Esophagus squamous epithelium (tissue), 5 donors: ENCODE measurements around the gene CRYL1. TPM values are rescaled to one million over a fixed set of nuclear protein-coding genes. Genes with fewer than 3 reads are reported as not detected.

Experiments used
- DNase-seq: peaks from one replicate; lab custom pipeline; 2025; lab: John Stamatoyannopoulos, UW
- H3K27ac ChIP-seq, 4 donors: fragments of 200-600 bp; sonication (generic); one replicate each; pipeline ENCODE4 v1.5.1; 2016 to 2019; ENCODE audit warnings: mild to moderate bottlenecking in 1 of 4
- H3K27me3 ChIP-seq, 4 donors: fragments of 200-600 bp; sonication (generic); 1 replicate in 3 of 4; 2 replicates in 1 of 4; pipeline versions ENCODE4 v1.5.1 to v1.6.0; 2017 to 2021; ENCODE audit warnings: antibody characterized with exemption in 1 of 4
- H3K36me3 ChIP-seq, 3 donors: fragments of 200-600 bp; sonication (generic); one replicate each; pipeline ENCODE4 v1.5.1; 2016 to 2019
- H3K4me1 ChIP-seq, 3 donors: fragments of 200-600 bp; sonication (generic); one replicate each; pipeline ENCODE4 v1.5.1; 2017 to 2019
- H3K4me3 ChIP-seq, 4 donors: fragments of 200-600 bp; sonication (generic); 1 replicate in 3 of 4; 2 replicates in 1 of 4; pipeline ENCODE4 v1.5.1; 2016 to 2019; ENCODE audit warnings: mild to moderate bottlenecking in 2 of 4, moderate library complexity in 1 of 4
- H3K9me3 ChIP-seq, 3 donors: fragments of 200-600 bp; sonication (generic); one replicate each; pipeline ENCODE4 v1.5.1; 2016 to 2019
- POLR2A ChIP-seq, 4 donors: fragments of 450-650 bp; IDR thresholded peaks; one replicate each; pipeline ENCODE4 v1.6.1; 2017; ENCODE audit warnings: antibody characterized with exemption in 4 of 4, mild to moderate bottlenecking in 4 of 4, moderate library complexity in 3 of 4
- WGBS, 2 donors: methylation state at CpG; one replicate each; pipeline ENCODE4 v1.1.5; 2018; 5-methylcytosine and 5-hydroxymethylcytosine counted together
- intact Hi-C: fragments of 100-400 bp; cut with DNase I; formaldehyde crosslinking; loops from one replicate; pipeline ENCODE4 v1.15.0; 2022
- total RNA-seq, 4 donors: library from RNA; depleted of rRNA; stranded (reverse); fragments of >200 nt; gene quantifications; one replicate each; pipeline ENCODE4 v1.1.0, GENCODE V29; 2016
- TF ChIP-seq, protein P1 (sequence below), 6 experiments: fragments of 450-650 bp in 4 of 6; fragments of 200-600 bp in 2 of 6; sonication (generic) in 2 of 6; IDR thresholded peaks; one replicate each; pipeline ENCODE4 v1.5.1; 2016 to 2019; ENCODE audit warnings: antibody characterized with exemption in 6 of 6, mild to moderate bottlenecking in 4 of 6, moderate library complexity in 4 of 6
- donor health status: DM: yes; HTN: yes; CAD: no.

Gene CRYL1
- total RNA-seq, 4 donors from 2014 or later, result 12.5 to 41.2 (median 24.4) TPM

DNA sequence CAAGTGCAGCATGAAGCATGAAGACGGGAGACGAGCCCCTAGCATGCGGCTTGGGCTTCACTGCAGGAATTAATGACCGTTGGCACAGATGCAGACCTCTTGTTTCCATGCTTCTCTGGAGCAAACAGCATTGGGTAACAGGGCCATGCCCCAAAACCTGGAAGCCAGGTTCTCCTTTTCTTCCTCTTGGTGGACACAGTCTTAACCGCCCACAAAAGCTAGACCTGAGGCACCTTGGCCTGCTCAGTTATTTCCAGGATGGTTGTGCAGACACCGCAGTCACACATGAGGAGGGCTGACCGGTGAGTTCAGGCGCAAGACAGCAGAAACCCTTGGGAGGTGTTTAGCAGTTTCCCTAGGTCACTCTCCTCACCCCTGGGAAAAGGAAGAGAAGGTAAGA lies 159.6 kb downstream of the CRYL1 start:
- WGBS, 2 donors, result 62 to 82% methylated on average over 4 to 8 of the region's 8 CpGs
- no peak for DNase-seq

DNA sequence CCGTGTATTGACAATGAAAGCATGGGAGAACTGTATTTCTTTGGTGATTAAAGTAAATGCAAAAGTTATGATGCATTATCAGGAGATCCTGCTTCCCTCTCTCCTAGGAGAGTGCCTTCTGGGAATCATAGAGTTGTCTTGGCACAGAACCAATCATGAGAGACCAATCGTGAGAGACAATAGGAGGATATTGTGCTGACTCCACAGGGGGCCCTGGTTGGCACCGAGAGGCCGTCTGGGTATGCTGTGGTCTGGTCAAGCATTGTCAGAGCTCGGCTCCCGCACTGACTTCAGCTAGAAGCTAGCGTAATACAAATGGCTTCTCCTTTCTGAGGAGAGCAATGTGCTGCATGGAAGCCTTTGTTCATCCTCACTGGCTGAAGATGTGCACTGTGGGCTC lies 162.1 kb downstream of the CRYL1 start:
- DNase-seq, result no peak
- Histone ChIP-seq H3K9me3 (no peaks in the 10 kb centered on the region), H3K27ac (no peak overlapping the region), H3K4me1 (peaks cover 0 to 24% (median 15%) of the 10 kb centered on the region in 3 donors), H3K36me3 (no peaks in the 10 kb centered on the region), H3K27me3 (no peaks in the 10 kb centered on the region), H3K4me3 (no peak overlapping the region)
- TF ChIP-seq, protein P1, sequence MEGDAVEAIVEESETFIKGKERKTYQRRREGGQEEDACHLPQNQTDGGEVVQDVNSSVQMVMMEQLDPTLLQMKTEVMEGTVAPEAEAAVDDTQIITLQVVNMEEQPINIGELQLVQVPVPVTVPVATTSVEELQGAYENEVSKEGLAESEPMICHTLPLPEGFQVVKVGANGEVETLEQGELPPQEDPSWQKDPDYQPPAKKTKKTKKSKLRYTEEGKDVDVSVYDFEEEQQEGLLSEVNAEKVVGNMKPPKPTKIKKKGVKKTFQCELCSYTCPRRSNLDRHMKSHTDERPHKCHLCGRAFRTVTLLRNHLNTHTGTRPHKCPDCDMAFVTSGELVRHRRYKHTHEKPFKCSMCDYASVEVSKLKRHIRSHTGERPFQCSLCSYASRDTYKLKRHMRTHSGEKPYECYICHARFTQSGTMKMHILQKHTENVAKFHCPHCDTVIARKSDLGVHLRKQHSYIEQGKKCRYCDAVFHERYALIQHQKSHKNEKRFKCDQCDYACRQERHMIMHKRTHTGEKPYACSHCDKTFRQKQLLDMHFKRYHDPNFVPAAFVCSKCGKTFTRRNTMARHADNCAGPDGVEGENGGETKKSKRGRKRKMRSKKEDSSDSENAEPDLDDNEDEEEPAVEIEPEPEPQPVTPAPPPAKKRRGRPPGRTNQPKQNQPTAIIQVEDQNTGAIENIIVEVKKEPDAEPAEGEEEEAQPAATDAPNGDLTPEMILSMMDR (IDR thresholded peaks at IDR 0.05), result no peak
- no peak for TF ChIP-seq POLR2A (IDR thresholded peaks at IDR 0.05)
- WGBS, 2 donors, result 62 to 74% methylated on average over 7 of the region's 7 CpGs
- intact Hi-C loops, result no loop called here

More for the DNA sequence above, 159.6 kb downstream of the CRYL1 start:
- intact Hi-C loops, result no loop called here
- Histone ChIP-seq H3K9me3 (no peaks in the 10 kb centered on the region), H3K4me1 (peaks cover 0 to 20% (median 0%) of the 10 kb centered on the region in 3 donors), H3K4me3 (no peak overlapping the region), H3K27me3 (peaks cover 0 to 2% (median 0%) of the 10 kb centered on the region in 4 donors), H3K27ac (no peak overlapping the region), H3K36me3 (no peaks in the 10 kb centered on the region)
- TF ChIP-seq, protein P1 (IDR thresholded peaks at IDR 0.05), result no peak
- no peak for TF ChIP-seq POLR2A (IDR thresholded peaks at IDR 0.05)

DNA sequence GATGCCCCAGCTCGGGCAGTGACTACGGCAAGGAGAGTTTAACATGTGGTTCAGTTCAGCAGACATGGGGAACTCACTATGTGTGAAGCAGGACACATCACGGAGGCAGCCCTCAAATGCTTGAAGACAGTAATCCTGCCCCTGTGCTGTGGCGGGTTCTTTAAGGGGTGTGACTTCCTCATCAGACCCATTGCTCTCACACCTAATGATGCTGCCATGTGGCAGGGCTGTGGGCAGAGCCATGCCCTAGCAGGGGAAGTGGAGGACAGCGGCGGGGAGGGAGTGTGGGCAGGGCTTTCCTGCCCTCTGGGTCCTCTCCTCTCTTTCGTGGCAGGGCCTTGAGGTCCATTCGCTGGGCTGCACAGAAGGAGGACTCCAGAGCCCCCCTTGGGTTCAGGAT lies 162.5 kb downstream of the CRYL1 start:
- no peak for DNase-seq
- Histone ChIP-seq H3K4me1 (peaks cover 0 to 26% (median 15%) of the 10 kb centered on the region in 3 donors), H3K36me3 (no peaks in the 10 kb centered on the region), H3K27ac (no peak overlapping the region), H3K27me3 (no peaks in the 10 kb centered on the region), H3K9me3 (no peaks in the 10 kb centered on the region), H3K4me3 (no peak overlapping the region)
- intact Hi-C loops, result no loop called here
- 71 to 85% methylated on average over 6 to 7 of the region's 8 CpGs for WGBS, 2 donors
- TF ChIP-seq POLR2A (IDR thresholded peaks at IDR 0.05), result no peak
- TF ChIP-seq, protein P1 (IDR thresholded peaks at IDR 0.05), result no peak

DNA sequence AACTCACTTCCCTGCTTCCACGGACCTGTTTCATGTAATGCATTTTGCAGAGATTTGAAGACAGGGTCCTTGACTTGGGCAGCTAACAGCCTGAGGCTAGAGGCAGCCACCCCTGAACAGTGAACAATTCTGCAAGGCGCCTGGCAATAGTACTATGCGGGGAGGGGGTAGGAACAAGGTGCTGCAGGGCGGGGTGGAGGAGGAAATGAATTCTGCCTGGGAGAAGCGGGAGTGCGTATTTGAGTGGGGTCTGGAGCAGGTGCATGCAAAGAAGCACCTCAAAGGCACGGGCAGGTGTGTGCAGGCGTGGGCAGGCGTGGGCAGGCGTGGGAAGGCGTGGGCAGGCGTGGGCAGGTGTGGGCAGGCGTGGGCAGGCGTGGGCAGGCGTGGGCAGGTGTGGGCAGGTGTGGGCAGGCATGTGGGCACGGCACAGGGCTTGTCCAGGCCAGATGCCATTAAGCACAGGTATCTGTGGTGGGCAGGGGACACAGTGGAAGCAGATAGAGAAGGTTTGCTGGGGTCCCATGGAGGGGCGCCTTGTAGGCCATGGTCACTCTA lies 163.1 kb downstream of the CRYL1 start:
- no peak overlapping the region for H3K4me3 ChIP-seq
- no peaks in the 10 kb centered on the region for H3K36me3 ChIP-seq
- 76 to 83% methylated on average over 12 to 14 of the region's 17 CpGs for WGBS, 2 donors
- no peaks in the 10 kb centered on the region for H3K9me3 ChIP-seq
- H3K4me1 ChIP-seq, result peaks cover 0 to 26% (median 15%) of the 10 kb centered on the region in 3 donors
- TF ChIP-seq, protein P1 (IDR thresholded peaks at IDR 0.05), result no peak
- TF ChIP-seq POLR2A (IDR thresholded peaks at IDR 0.05), result no peak
- H3K27ac ChIP-seq, result no peak overlapping the region
- intact Hi-C loops, result no loop called here
- no peak for DNase-seq
- no peaks in the 10 kb centered on the region for H3K27me3 ChIP-seq

DNA sequence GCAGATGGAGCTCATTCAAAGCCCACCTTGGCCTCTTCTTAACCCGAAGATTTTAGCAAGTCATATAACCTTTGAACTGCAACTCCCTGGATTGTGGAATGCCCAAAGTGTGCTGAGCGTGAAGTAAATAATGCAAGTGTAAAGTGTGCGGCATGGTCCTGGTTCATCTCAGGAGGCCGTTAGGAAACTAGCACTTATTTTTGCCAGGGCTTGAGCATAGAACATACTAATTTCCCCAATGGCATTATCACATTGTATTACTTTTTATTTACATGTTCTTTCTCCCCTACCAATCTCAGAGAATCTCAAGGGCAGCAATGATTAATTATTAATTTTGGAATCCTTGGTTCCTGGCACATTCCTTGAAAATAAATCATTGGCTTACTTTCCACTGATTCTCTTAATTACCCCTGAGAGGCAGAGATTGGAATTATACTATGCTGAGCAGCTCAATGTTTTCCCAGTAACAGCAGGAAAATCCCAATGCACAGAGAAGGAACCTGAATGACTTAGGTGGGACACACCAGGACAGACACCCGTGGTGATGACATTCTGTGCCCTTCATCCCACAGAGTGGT lies 164.7 kb downstream of the CRYL1 start:
- TF ChIP-seq POLR2A (IDR thresholded peaks at IDR 0.05), result no peak
- TF ChIP-seq, protein P1 (IDR thresholded peaks at IDR 0.05), result no peak
- no peak overlapping the region for H3K27ac ChIP-seq
- no peaks in the 10 kb centered on the region for H3K9me3 ChIP-seq
- H3K27me3 ChIP-seq, result no peaks in the 10 kb centered on the region
- DNase-seq, result no peak
- intact Hi-C loops, result no loop called here
- WGBS, 2 donors, result 68 to 77% methylated on average over 5 of the region's 5 CpGs
- H3K36me3 ChIP-seq, result no peaks in the 10 kb centered on the region
- H3K4me3 ChIP-seq, result no peak overlapping the region
- peaks cover 0 to 26% (median 15%) of the 10 kb centered on the region in 3 donors for H3K4me1 ChIP-seq
